ENCODE results near the gene TMPRSS3. TPM values are rescaled to one million over a fixed set of nuclear protein-coding genes. Genes with fewer than 3 reads are reported as not detected.

The TMPRSS3 gene
- not detected in 2 replicates for total RNA-seq

DNA sequence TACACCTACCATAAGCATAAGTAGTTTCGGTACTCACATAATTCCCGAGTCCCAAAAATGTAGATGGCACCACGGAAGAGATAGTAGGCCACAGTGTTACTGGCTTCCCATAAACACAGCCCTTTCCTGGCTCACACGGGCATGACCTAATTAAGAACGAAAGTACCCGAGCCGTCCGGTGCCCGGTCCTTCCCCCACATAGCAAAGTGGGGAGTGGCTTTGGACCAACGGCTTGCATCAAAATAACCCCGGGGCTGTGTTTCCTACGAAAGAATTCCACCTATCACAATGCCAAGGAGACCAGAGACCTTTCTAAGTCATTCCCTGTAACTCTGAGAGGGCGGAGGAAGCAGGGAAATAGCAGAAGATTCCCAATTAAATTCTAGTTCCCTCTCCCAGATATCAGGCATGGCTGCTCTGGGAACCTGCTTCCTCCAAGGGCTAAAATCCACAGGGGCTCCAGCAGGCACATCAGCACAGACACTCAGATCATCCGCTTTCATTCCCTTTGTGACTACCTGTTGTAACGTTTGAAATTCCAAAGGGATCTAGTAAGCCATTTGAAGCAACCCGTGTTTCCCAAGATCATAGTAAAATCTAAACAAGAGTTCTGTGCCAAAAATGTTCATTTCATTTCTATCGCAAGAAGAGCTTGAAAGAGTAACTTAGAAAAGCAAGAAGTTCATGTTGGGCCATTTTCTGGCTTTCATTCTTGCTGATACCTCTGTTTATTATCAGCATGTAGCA is at the start of gene TMPRSS3:
Gene TMPRSS3 (minus strand): TSS at position 148 of the 747 bp plus-strand sequence. CDS start 635 bp downstream, outside the sequence.

DNA sequence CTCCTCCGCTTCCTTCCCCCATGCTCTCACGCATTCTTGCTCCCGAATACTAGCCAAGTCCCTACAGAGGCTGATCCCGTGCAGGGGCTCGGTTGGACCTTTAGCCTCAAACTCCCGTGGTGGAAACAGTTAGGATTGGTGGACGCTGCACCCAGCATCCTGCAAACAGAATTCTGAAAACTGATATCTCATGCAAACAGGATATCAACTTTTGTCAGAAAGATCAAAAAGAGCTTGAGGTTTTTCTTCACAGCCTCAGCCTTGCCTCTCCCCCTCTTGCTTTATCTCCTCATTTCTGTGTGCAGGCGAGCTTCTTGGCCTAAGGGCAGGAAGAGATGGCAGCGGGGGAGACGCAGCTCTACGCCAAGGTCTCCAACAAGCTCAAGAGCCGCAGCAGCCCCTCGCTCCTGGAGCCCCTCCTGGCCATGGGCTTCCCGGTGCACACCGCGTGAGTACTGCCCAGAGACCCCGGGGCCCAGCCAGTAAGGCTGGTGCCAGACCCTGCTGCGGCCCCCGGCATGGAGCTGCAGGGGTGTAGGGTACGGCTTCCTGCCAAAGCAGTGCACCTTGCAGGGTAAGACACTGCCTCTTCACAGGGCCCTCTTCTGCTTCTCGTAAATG is 7.9 kb upstream of the TMPRSS3 start, which contains the start of gene UBASH3A:
Gene UBASH3A (plus strand): TSS at position 292 of the 621 bp plus-strand sequence. CDS start 44 bp downstream, at position 336.

DNA sequence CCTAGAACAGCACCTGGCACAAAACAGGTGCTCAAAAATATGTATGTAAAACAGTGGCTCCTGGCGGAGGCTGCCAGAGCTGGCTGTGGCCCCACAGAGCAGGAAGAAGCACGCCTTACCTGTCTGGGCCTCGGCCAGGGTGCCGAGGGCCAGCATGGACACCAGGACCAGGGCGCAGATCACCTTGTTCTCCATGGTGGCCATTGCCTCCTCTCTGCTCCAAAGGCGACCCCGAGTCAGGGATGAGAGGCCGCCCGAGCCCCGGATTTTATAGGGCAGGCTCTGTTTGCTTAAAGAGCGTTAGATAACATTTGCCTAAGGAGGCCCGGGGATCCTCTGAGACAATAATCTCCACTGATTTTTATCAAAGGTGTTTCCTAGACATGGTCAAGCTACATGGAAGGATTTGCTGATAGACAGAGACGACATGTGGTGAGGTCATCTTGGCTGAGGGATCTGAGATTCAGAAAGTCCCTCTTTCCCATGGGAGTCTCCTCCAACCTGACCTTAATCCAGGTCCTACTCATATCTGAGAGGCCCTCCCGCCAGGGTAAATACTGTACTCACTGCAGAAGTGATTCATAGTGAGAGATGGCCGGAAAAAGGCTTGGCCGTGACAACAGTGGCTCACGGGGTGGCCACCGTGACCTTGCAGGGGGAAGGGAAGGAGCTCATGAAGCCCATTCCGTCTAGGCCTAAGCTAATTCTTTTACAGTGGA is 29.4 kb downstream of the TMPRSS3 start, which contains the start of gene TFF1:
Gene TFF1 (minus strand): TSS at position 244 of the 719 bp plus-strand sequence. CDS start 40 bp downstream, at position 204.

GRCh38 chr21:42350927-42351426 is 44.9 kb downstream of the TMPRSS3 start, which contains the start of gene TFF2:
Gene TFF2 (minus strand): TSS chr21:42350994. CDS start chr21:42350957, 37 bp downstream.

Small RNA genes within 50 kb of the gene (small RNA-seq; reads per million reads assigned to genes)
- gene RNU6-1149P = not detected

Other genes starting within 250 kb of the TMPRSS3 start
- gene ABCG1, start 176.9 kb downstream of the TMPRSS3 start, total RNA-seq = under 0.01 TPM in 1 of 2 replicates, not detected in the other
- not detected in 2 replicates for gene TFF3, start 80.6 kb downstream of the TMPRSS3 start, total RNA-seq
- not detected in 2 replicates for gene TFF2, start 45.1 kb downstream of the TMPRSS3 start, total RNA-seq
- gene TFF1, start 29.5 kb downstream of the TMPRSS3 start, total RNA-seq = not detected in 2 replicates
- not detected in 2 replicates for gene UBASH3A, start 7.8 kb upstream of the TMPRSS3 start, total RNA-seq
- gene RSPH1, start 100.2 kb upstream of the TMPRSS3 start, total RNA-seq = not detected in 2 replicates
- 0.36 and 0.65 TPM in 2 replicates for gene SLC37A1, start 117.8 kb upstream of the TMPRSS3 start, total RNA-seq